ENCODE data around the gene TECTA. TPM values are rescaled to one million over a fixed set of nuclear protein-coding genes. Genes with fewer than 3 reads are reported as not detected.
A peak's percentile ranks its signal among the peaks of the same experiment; 100 is the strongest.

TECTA gene
- total and polyA plus RNA-seq, 2 donors (not counting 1 experiment from before 2014, with no cell fraction given), result 0.30 to 0.33 TPM

DNA sequence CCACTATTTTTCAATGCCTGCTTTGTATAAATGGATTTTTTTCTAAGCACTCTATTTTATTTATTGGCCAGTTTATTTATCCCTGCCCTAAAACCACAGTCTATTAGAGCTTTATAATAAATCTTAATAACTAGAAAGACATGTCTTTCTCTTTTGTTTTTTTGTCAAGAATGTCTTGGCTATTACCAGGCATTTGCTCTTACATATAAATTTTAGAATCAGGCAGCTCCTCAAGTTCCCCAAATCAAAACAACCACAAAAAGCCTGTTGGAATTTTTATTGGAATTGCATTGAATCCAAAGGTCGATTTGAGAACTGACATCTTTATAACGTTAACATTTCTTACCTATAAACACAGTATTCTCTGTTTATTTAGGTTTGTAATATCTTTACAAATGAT lies 105.8 kb downstream of the TECTA start:
- no peaks in the 10 kb centered on the region for H3K4me1 ChIP-seq (ENCODE audit: control insufficient read depth, extremely low read depth, insufficient read depth, low read length)
- no peak overlapping the region for H3K9ac ChIP-seq (ENCODE audit: insufficient read depth, low read length)
- H3K4me2 ChIP-seq (ENCODE audit: extremely low read depth, insufficient read depth, low read length), result no peak overlapping the region
- H3K27ac ChIP-seq (ENCODE audit: insufficient read depth, low read length), result no peak overlapping the region
- H3K4me3 ChIP-seq (replicated peaks in 1 of 4; ENCODE audit: control extremely low read depth in 1 of 4, insufficient read depth in 1 of 4, low read depth in 3 of 4, low read length in 4 of 4), result no peak overlapping the region
- no peaks in the 10 kb centered on the region for H3K36me3 ChIP-seq (ENCODE audit: control insufficient read depth, insufficient read depth, low read length)
- no peak overlapping the region for H2AFZ ChIP-seq (ENCODE audit: low read length)
- H4K20me1 ChIP-seq (ENCODE audit: control insufficient read depth, extremely low read depth, insufficient read depth, low read length), result no peaks in the 10 kb centered on the region
- DNase-seq (ENCODE audit: low read depth in 2 of 2), result no peak
- H3K79me2 ChIP-seq (ENCODE audit: control insufficient read depth, insufficient read depth, low read length), result no peaks in the 10 kb centered on the region
- no peaks in the 10 kb centered on the region for H3K9me3 ChIP-seq (ENCODE audit: control insufficient read depth, insufficient read depth, low read depth, low read length)
- H3K27me3 ChIP-seq (ENCODE audit: control insufficient read depth, insufficient read depth, low read length), result no peaks in the 10 kb centered on the region
- TF ChIP-seq, protein P1, sequence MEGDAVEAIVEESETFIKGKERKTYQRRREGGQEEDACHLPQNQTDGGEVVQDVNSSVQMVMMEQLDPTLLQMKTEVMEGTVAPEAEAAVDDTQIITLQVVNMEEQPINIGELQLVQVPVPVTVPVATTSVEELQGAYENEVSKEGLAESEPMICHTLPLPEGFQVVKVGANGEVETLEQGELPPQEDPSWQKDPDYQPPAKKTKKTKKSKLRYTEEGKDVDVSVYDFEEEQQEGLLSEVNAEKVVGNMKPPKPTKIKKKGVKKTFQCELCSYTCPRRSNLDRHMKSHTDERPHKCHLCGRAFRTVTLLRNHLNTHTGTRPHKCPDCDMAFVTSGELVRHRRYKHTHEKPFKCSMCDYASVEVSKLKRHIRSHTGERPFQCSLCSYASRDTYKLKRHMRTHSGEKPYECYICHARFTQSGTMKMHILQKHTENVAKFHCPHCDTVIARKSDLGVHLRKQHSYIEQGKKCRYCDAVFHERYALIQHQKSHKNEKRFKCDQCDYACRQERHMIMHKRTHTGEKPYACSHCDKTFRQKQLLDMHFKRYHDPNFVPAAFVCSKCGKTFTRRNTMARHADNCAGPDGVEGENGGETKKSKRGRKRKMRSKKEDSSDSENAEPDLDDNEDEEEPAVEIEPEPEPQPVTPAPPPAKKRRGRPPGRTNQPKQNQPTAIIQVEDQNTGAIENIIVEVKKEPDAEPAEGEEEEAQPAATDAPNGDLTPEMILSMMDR (conservative IDR thresholded peaks at IDR 0.05 in 1 of 2, IDR thresholded peaks at IDR 0.05 in 1 of 2; ENCODE audit: low read depth in 1 of 2, low read length in 2 of 2), result no peak
- TF ChIP-seq EZH2 (IDR thresholded peaks at IDR 0.05; ENCODE audit: low read length, missing control alignments), result no peak

DNA sequence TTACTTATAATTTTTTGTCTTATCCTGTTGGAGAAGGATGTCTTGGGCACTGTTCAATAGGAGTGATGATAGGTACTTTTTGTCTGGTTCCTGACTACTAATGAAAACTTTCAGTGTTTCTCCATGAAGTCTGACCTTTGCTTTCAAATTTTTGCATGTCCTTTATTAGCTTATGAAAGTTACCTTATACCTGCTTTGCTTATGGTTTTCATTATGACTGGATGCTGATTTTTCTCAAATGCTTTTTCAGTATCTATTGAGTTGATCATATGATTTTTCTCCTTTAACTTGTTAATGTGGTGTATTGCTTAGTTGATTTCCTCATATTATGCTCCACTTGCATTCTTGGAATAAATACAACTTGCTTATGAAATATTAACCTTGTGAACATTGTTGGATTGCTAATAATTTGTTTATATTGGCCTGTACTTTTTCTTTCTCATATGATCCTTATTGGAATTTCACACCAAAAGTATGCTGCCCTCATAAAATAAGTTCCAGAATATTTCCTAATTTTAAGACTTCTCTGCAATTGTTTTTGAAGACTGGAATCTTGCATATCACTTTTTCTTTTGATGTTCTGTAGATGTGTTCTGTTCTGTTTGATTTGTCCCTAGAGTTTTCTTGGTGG lies 106.6 kb downstream of the TECTA start:
- Histone ChIP-seq H3K4me2 (ENCODE audit: extremely low read depth, insufficient read depth, low read length) (no peak overlapping the region), H2AFZ (ENCODE audit: low read length) (no peak overlapping the region), H3K27me3 (ENCODE audit: control insufficient read depth, insufficient read depth, low read length) (no peaks in the 10 kb centered on the region), H3K27ac (ENCODE audit: insufficient read depth, low read length) (no peak overlapping the region), H3K9me3 (ENCODE audit: control insufficient read depth, insufficient read depth, low read depth, low read length) (no peaks in the 10 kb centered on the region), H4K20me1 (ENCODE audit: control insufficient read depth, extremely low read depth, insufficient read depth, low read length) (no peaks in the 10 kb centered on the region), H3K4me1 (ENCODE audit: control insufficient read depth, extremely low read depth, insufficient read depth, low read length) (no peaks in the 10 kb centered on the region), H3K79me2 (ENCODE audit: control insufficient read depth, insufficient read depth, low read length) (no peaks in the 10 kb centered on the region), H3K4me3 (replicated peaks in 1 of 4; ENCODE audit: control extremely low read depth in 1 of 4, insufficient read depth in 1 of 4, low read depth in 3 of 4, low read length in 4 of 4) (no peak overlapping the region), H3K36me3 (ENCODE audit: control insufficient read depth, insufficient read depth, low read length) (no peaks in the 10 kb centered on the region), H3K9ac (ENCODE audit: insufficient read depth, low read length) (no peak overlapping the region)
- DNase-seq (ENCODE audit: low read depth in 2 of 2), result peak in 1 of 2 donors; percentile 11
- TF ChIP-seq EZH2 (IDR thresholded peaks at IDR 0.05; ENCODE audit: low read length, missing control alignments), result no peak
- TF ChIP-seq, protein P1 (conservative IDR thresholded peaks at IDR 0.05 in 1 of 2, IDR thresholded peaks at IDR 0.05 in 1 of 2; ENCODE audit: low read depth in 1 of 2, low read length in 2 of 2), result no peak

DNA sequence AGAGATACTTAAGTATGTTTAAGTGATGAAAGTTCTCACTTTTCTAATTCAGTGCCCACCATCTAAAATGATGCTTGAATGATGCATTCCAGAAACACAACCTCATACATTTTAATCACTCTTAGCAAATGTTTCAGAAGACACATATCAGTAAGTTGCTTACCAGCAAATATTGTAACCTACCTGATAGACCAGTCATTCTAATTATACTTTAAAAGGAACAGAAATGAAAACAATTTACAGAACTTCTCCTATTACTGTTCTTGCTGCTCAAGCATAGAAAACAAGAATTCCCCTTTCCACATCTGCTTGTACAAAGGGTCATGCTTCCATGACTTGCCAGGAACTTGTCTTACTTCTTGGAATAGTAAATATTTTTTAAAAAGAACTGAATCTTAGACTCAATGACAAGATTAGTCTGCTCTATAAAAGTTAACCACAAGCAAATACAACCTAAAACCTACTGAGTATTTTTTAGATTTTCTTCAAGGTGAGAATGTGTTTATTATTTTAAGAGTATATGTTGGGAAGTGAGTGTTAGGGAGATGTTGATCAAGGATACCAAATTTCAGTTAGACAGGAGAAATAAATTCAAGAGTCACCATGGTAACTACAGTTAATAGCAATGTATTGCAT lies 109.5 kb downstream of the TECTA start:
- no peak overlapping the region for H3K27ac ChIP-seq (ENCODE audit: insufficient read depth, low read length)
- no peak for DNase-seq (ENCODE audit: low read depth in 2 of 2)
- no peak overlapping the region for H3K4me3 ChIP-seq (replicated peaks in 1 of 4; ENCODE audit: control extremely low read depth in 1 of 4, insufficient read depth in 1 of 4, low read depth in 3 of 4, low read length in 4 of 4)
- no peak overlapping the region for H3K4me2 ChIP-seq (ENCODE audit: extremely low read depth, insufficient read depth, low read length)
- H2AFZ ChIP-seq (ENCODE audit: low read length), result no peak overlapping the region
- no peaks in the 10 kb centered on the region for H3K36me3 ChIP-seq (ENCODE audit: control insufficient read depth, insufficient read depth, low read length)
- H3K9me3 ChIP-seq (ENCODE audit: control insufficient read depth, insufficient read depth, low read depth, low read length), result no peaks in the 10 kb centered on the region
- no peaks in the 10 kb centered on the region for H3K4me1 ChIP-seq (ENCODE audit: control insufficient read depth, extremely low read depth, insufficient read depth, low read length)
- no peaks in the 10 kb centered on the region for H4K20me1 ChIP-seq (ENCODE audit: control insufficient read depth, extremely low read depth, insufficient read depth, low read length)
- no peaks in the 10 kb centered on the region for H3K27me3 ChIP-seq (ENCODE audit: control insufficient read depth, insufficient read depth, low read length)
- no peak overlapping the region for H3K9ac ChIP-seq (ENCODE audit: insufficient read depth, low read length)
- TF ChIP-seq EZH2 (IDR thresholded peaks at IDR 0.05; ENCODE audit: low read length, missing control alignments), result no peak
- TF ChIP-seq, protein P1 (conservative IDR thresholded peaks at IDR 0.05 in 1 of 2, IDR thresholded peaks at IDR 0.05 in 1 of 2; ENCODE audit: low read depth in 1 of 2, low read length in 2 of 2), result no peak
- H3K79me2 ChIP-seq (ENCODE audit: control insufficient read depth, insufficient read depth, low read length), result no peaks in the 10 kb centered on the region
